IPS-18c (cell line): ENCODE data around the gene SCFD2.
"Not testable (repeated sequence)": the region's sequence is repeated elsewhere in the genome, so short reads cannot be mapped to it uniquely, and the experiment has no call there.

Experiments
- H3K4me3 ChIP-seq: 2 replicates; pipeline ENCODE4 v1.7.0; 2013; ENCODE audit warnings: low read depth, mild to moderate bottlenecking, low read length, moderate library complexity; ENCODE audit not compliant: insufficient read depth
- H3K9me3 ChIP-seq: one replicate; pipeline ENCODE4 v1.6.1; 2013; ENCODE audit warnings: mild to moderate bottlenecking, low read length, moderate library complexity; ENCODE audit not compliant: control insufficient read depth, insufficient read depth

SCFD2 gene

GRCh38 chr4:53005808-53006207 is 360.1 kb downstream of the SCFD2 start:
- H3K9me3 ChIP-seq, result no peaks in the 10 kb centered on the region
- H3K4me3 ChIP-seq, result no peak overlapping the region

DNA sequence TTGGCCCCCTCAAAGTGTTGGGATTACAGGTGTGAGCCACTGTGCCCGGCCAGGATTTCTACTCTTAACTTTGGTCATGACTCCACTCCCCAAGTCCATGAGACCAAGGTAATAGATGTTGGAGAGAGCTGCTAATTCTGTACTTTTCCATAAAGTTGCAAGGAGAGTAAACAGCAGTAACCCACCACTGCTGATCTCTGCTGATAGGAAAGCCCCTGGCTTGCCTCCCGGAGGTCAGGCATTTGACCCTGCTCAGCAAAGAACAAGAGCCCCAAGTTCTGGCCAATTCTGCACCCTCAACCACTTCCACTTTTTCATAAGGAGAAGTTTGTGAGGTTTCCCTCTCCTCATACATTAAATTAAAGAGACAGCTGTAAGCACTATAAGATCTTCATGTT is 360.7 kb downstream of the SCFD2 start:
- Histone ChIP-seq H3K4me3 (no peak overlapping the region), H3K9me3 (no peaks in the 10 kb centered on the region)

DNA sequence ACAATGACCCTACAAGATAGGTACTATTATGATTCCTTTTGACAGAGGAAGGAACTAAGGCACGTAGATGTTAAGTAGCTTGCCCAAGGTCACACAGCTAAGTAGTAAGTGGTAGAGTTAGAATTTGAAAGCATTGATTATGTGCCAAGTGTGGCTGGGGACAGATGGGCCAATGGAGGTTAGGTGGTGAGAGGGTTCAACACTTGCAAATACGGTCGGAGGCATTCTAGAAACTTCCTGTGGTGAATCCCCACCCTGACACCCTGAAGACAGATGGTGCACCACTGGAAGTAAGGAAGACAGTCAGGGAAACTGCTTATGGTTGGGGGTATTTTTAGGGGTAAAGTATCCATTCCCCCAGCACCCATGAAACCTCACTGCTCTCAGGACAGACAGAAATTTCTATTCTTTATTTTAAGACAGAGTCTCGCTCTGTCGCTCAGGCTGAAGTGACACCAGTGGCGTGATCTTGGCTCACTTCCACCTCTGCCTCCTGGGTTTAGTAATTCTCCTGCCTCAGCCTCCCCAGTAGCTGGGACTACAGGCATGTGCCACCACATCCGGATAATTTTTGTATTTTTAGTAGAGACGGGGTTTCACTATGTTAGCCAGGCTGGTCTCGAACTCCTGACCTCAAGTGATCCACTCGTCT is 361.2 kb downstream of the SCFD2 start:
- no peak overlapping the region for H3K4me3 ChIP-seq
- H3K9me3 ChIP-seq, result no peaks in the 10 kb centered on the region

- H3K9me3 ChIP-seq, result no peaks in the 10 kb centered on the region
- no peak overlapping the region for H3K4me3 ChIP-seq
Observed at GRCh38 chr4:53003959-53004358, 361.9 kb downstream of the SCFD2 start.

DNA sequence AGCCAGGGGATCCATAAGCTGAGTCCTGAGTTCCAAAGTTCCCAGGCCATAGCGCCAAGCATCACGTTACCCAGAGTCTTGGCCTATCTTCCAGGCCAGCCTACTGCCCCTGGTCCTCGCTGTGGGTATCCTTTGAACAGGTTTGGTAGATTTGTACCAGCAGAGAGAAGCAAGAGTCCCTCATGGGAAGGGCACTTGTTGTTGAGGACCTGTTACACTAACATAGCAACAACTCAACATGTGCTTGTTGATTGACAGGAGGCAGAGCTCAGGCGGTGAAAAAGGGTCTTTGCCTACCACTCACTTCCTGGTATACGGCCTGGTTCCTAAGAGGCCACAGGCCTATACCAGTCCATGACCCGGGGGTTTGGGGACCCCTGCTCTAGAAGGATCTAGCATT is 365.3 kb downstream of the SCFD2 start:
- Histone ChIP-seq H3K9me3 (no peaks in the 10 kb centered on the region), H3K4me3 (no peak overlapping the region)

DNA sequence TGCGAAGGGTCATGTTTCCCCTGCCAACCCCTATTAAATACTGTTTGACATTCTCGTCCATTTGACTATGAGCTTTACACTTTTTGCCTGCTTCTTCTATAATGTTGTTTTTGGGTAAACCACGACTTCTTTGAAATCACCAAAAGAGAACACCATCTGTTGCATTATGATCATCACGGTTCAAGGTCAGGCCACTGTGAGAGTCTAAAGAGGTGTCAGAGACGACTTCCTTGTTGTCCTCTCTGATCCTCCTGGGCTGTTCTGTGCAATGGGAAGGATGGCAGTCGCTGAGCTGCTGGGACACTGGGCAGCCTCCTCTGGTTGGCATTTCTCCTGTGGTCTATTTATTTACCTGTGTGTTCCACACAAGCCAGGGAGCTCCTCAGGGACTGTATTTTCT is 366.2 kb downstream of the SCFD2 start:
- no peak overlapping the region for H3K4me3 ChIP-seq
- H3K9me3 ChIP-seq, result no peaks in the 10 kb centered on the region

DNA sequence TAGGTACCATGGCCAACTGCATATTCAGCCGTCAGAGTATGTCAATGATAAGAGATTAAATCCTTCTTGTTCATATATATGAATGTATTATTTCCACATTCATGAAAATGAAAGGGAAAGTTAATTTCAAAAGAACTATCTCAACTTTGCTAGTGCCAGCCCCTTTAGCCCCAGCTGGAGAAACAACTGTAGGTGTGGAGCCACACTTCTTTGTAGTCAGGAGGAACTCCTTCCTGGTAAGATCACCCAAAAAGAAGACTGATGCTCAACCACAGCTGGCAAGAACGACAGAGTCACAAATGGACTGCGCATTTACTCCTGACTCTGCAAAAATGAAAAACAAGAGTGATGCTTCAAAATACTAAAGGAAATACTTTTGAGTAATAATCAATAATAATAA is 367.4 kb downstream of the SCFD2 start:
- Histone ChIP-seq H3K4me3 (no peak overlapping the region), H3K9me3 (no peaks in the 10 kb centered on the region)

- Histone ChIP-seq H3K9me3 (no peaks in the 10 kb centered on the region), H3K4me3 (no peak overlapping the region)
Observed at GRCh38 chr4:52997132-52997416, 368.8 kb downstream of the SCFD2 start.

DNA sequence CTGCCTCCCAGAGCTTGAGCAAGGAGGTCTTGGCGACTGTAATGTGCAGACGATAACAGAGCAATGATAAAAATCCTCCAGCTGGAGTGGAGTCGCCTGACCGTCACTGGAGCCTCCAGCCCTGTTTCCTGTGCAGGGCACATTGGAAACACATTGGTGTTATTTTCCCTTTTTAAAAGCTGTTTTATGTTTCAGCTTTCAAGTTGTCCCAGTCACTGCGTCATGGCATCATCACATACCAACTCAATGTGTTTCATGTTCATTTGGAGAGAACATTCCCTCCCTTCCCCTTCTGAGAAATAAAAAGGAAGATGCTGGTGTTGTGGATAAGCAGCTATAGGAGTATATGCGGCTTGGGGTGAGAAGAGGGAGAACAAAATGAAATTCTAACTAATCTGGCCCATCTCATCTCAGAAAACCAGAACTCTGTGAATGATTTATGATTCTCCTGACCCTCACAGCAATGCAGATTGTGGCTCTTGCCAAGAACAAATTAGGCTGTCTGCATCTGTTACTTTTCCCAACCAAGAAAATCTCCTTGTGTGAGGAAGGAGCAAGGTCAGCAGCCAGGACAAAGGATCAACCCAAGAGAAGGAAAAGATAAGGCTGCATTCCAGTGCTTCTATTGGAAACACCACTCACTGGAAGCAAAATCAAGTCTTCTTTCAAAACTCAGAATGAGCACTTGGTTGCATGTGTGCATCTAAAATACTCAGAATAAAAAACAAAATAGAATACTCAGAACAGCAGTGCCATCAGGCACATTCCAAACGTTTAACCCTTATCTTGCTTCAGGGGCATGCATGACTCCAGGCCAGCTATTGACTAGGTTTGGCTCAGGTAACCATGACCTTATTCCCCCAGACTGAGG is 369.4 kb downstream of the SCFD2 start:
- H3K4me3 ChIP-seq, result no peak overlapping the region
- H3K9me3 ChIP-seq, result no peaks in the 10 kb centered on the region

DNA sequence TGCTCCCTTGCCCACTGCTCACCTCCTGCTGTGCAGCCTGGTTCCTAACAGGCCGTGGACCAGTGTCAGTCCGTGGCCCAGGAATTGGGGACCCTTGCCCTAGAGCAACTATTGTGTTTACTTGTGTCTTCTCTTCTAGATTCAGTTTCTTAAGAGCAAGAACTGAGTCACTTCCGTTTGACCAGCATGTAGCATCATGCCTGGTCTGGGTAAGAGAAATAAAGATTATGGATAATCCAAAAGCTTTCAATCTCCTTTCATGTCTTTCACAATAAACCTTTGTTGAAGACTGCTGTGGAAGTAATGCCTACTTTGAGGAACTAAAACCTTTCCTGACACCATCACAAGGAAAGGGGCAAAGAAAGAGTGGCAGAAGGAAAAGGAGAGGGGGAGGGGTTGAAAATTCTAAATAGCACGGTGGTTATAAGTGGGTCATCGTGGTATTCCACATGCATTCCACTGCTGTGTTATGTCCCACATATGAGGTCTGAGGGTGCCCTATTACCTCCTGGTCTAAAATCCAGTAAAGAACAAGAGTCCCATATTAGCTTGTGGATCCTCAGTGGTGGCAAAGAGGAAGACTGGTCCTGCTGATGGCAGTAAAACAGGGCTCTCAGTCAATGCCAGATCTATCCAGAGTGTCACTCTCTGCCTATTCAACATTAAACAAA is 370.4 kb downstream of the SCFD2 start:
- Histone ChIP-seq H3K4me3 (no peak overlapping the region), H3K9me3 (no peaks in the 10 kb centered on the region)

DNA sequence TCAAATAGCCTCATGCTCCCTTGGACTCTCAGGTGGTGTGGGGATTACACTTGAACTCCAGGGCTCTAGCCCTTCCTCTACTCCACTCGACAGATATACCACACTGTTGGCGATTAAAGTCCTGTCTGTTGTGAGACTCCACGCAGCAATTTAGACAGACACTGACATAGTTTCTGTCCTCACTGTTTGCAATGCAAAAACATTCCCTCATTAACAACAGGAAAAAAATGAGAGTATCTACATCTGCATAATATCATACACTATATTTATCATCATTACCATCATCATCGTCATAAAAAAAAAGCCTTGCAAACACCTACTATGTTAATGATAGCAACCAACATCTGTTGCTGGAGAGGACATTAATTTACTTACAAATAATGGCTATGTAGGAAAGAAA is 371.3 kb downstream of the SCFD2 start:
- Histone ChIP-seq H3K9me3 (no peaks in the 10 kb centered on the region), H3K4me3 (no peak overlapping the region; the same call in 1 of the 2 replicates)

- Histone ChIP-seq H3K4me3 (no peak overlapping the region), H3K9me3 (no peaks in the 10 kb centered on the region)
Observed at GRCh38 chr4:52993771-52994170, 372.1 kb downstream of the SCFD2 start.

DNA sequence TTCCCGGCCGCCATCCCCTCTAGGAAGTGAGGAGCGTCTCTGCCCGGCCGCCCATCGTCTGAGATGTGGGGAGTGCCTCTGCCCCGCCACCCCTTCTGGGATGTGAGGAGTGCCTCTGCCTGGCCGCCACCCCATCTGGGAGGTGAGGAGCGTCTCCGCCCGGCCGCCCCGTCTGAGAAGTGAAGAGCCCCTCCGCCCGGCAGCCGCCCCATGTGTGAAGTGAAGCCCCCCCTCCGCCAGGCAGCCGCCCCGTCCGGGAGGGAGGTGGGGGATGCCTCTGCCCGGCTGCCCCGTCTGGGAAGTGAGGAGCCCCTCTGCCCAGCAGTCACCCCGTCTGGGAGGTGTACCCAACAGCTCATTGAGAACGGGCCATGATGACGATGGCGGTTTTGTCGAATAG is 373.3 kb downstream of the SCFD2 start:
- H3K4me3 ChIP-seq, result not testable (repeated sequence)

DNA sequence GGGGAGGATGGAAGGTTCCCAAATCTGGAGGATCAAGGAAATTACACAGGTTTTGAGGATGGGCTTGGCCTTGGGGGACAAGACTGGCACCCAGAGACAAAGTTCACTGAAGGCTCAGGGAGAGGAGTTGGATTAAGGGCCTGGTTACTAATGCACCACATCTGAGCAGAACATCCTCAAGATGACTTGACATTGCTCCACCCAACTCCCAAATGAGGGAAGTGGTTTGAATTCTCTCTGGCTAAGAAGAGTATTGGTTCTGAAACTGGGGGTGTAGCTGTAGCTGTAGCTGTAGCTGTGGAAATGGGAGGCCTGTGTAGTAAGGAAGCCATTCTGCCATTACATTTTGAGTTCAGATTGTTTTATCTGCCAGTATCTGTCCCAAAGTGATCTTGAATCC is 374.4 kb downstream of the SCFD2 start:
- Histone ChIP-seq H3K9me3 (no peaks in the 10 kb centered on the region), H3K4me3 (no peak overlapping the region)

More for the DNA sequence above, 373.3 kb downstream of the SCFD2 start:
- H3K9me3 ChIP-seq, result not testable (repeated sequence)

GRCh38 chr4:52990706-52991105 is 375.2 kb downstream of the SCFD2 start:
- no peaks in the 10 kb centered on the region for H3K9me3 ChIP-seq

GRCh38 chr4:52989865-52990264 is 376.0 kb downstream of the SCFD2 start:
- Histone ChIP-seq H3K4me3 (no peak overlapping the region), H3K9me3 (no peaks in the 10 kb centered on the region)

More at GRCh38 chr4:52990706-52991105, 375.2 kb downstream of the SCFD2 start:
- no peak overlapping the region for H3K4me3 ChIP-seq

GRCh38 chr4:52987392-52988056 is 378.3 kb downstream of the SCFD2 start:
- Histone ChIP-seq H3K4me3 (no peak overlapping the region), H3K9me3 (no peaks in the 10 kb centered on the region)

- no peak overlapping the region for H3K4me3 ChIP-seq
- no peaks in the 10 kb centered on the region for H3K9me3 ChIP-seq
Observed at GRCh38 chr4:52984462-52984881, 381.4 kb downstream of the SCFD2 start.
